ENCODE data around the gene TMEM178A. TPM values are rescaled to one million over a fixed set of nuclear protein-coding genes. Genes with fewer than 3 reads are reported as not detected.

Gene TMEM178A
- total and polyA plus RNA-seq, 2 of the 8 experiments (the other 6 are each of a cell fraction or from before 2014, with no cell fraction given), result 11.2 to 14.9 TPM

DNA sequence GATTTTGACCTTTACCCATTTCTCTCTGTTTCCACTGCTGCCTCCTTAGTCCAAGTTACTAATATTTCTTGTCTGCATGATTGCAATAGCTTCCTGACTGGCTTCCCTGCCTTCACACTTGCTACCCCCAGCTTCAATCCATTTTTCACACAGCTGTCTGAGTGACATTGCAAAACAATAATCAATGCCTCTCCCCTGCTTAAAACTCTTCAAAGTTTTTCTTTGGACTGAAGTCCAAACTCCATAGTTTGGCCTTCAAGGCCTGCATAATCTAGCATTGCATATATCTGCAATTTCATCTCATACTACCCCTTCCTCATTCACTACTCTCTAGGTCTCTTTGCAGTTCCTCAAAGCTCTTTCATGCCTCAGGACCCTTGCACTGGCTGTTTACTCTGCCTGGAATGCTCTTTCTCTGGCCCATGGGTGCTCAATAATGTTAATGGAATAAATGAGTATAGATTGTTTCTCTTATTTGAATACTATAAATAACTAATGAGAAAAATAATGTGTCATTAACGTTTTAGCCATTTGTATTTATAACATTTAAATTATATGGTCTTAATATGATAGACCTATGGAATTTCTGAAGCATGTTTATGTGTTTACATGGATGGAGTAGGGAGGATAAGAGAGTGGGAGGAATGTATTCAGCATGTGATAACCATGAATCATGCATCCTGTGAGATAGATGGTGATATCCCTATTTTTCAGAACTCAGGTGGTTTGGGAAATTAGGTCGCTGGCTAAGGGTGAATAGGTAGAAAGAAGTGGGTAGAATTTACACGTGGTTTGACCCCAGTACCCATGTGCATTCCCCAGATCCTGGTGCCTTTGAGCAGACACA is 5.7 kb upstream of the TMEM178A start:
- H2BK120ac ChIP-seq (replicated peaks; ENCODE audit: low read depth, low read length), result no peak overlapping the region
- no peaks in the 10 kb centered on the region for H4K20me1 ChIP-seq (replicated peaks in 1 of 2; ENCODE audit: control insufficient read depth in 1 of 2, insufficient read depth in 2 of 2, low read length in 2 of 2)
- WGBS, 2 experiments (ENCODE audit: extremely low coverage in 1 of 2, insufficient coverage in 1 of 2, insufficient read length in 1 of 2, insufficient replicate concordance in 2 of 2, low coverage in 1 of 2, low lambda C conversion rate in 2 of 2, missing lambda C conversion rate in 1 of 2), result 85% methylated on average over 3 of the region's 3 CpGs; no CpG with 5 or more reads in 1 of the 2 experiments
- H3K4me2 ChIP-seq (ENCODE audit: insufficient read depth in 1 of 2, low read depth in 2 of 2, low read length in 2 of 2), result no peak overlapping the region
- H2BK5ac ChIP-seq (ENCODE audit: low read depth, low read length), result no peak overlapping the region
- H3K23me2 ChIP-seq (ENCODE audit: low read depth, low read length), result no peaks in the 10 kb centered on the region
- H3K4me1 ChIP-seq (replicated peaks in 1 of 4; ENCODE audit: control insufficient read depth in 3 of 4, insufficient read depth in 4 of 4, low read length in 3 of 4), result peaks cover 0 to 7% (median 0%) of the 10 kb centered on the region in 4 experiments; a peak in 1 of 7 replicates
- no peak overlapping the region for H3K4me3 ChIP-seq (ENCODE audit: extremely low read depth in 1 of 4, insufficient read depth in 2 of 4, low read depth in 3 of 4, low read length in 4 of 4)
- H3K14ac ChIP-seq (ENCODE audit: insufficient read length), result no peak overlapping the region
- TF ChIP-seq SRF (IDR thresholded peaks at IDR 0.05; ENCODE audit: low read depth, low read length), result no peak
- no peak for TF ChIP-seq GABPA (IDR thresholded peaks at IDR 0.05; ENCODE audit: borderline replicate concordance, insufficient read depth, low read length)
- TF ChIP-seq RFX5 (IDR thresholded peaks at IDR 0.05; ENCODE audit: borderline replicate concordance, low read depth, low read length), result no peak
- TF ChIP-seq POLR2A (IDR thresholded peaks at IDR 0.05; ENCODE audit: control extremely low read depth in 1 of 2, low read depth in 2 of 2, low read length in 2 of 2), result no peak
- ChIA-PET CTCF (ENCODE audit: partially characterized antibody) (interaction anchor here (1.5 kb wide), 1 partner anchor 70 kb away, joined by 3 read pairs; no protein-coding TSS in a partner anchor), POLR2A (ENCODE audit: partially characterized antibody) (interaction anchor here (0.6 kb wide), 1 partner anchor 9 kb away, joined by 3 read pairs; no protein-coding TSS in a partner anchor)
- no peak overlapping the region for H3K4ac ChIP-seq (replicated peaks; ENCODE audit: insufficient read length, low read depth, low read length)
- H3K27ac ChIP-seq (ENCODE audit: low read depth, low read length), result no peak overlapping the region
- DNase-seq (ENCODE audit: low read depth in 1 of 2, low spot score in 2 of 2) (no peak), FAIRE-seq (no peak)
- H4K8ac ChIP-seq (ENCODE audit: extremely low read depth, insufficient read depth, low read length), result no peak overlapping the region
- no peak overlapping the region for H4K91ac ChIP-seq (replicated peaks; ENCODE audit: insufficient read length, low read length)
- H3K36me3 ChIP-seq (ENCODE audit: control insufficient read depth in 2 of 4, insufficient read depth in 4 of 4, low read length in 3 of 4), result no peaks in the 10 kb centered on the region
- H3K23ac ChIP-seq (ENCODE audit: insufficient read length), result no peak overlapping the region
- H2AK5ac ChIP-seq (ENCODE audit: low read depth, low read length), result no peak overlapping the region
- no peak overlapping the region for H3K56ac ChIP-seq (replicated peaks; ENCODE audit: insufficient read length, low read depth, low read length)
- no peak overlapping the region for H2BK15ac ChIP-seq (ENCODE audit: low read length)
- H3K9me3 ChIP-seq (ENCODE audit: insufficient read depth in 2 of 2, low read depth in 1 of 2, low read length in 1 of 2), result no peaks in the 10 kb centered on the region
- H3K27me3 ChIP-seq (replicated peaks in 1 of 4; ENCODE audit: control insufficient read depth in 3 of 4, extremely low read depth in 1 of 4, insufficient read depth in 3 of 4, low read length in 3 of 4), result peaks cover 0 to 7% (median 4%) of the 10 kb centered on the region in 4 experiments; a peak in 5 of 7 replicates
- no peak overlapping the region for H3K18ac ChIP-seq (ENCODE audit: extremely low read depth, low read length)
- H3K9ac ChIP-seq (replicated peaks in 1 of 4; ENCODE audit: extremely low read depth in 1 of 4, low read depth in 3 of 4, low read length in 3 of 4), result no peak overlapping the region
- no peak overlapping the region for H2BK12ac ChIP-seq (ENCODE audit: low read depth, low read length)
- no peak overlapping the region for H4K5ac ChIP-seq (ENCODE audit: insufficient read length, low read depth, low read length)
- no peak overlapping the region for H2AFZ ChIP-seq (ENCODE audit: low read length)
- H3K79me2 ChIP-seq (ENCODE audit: control insufficient read depth in 1 of 2, insufficient read depth in 2 of 2, low read length in 2 of 2), result no peaks in the 10 kb centered on the region
- H2BK20ac ChIP-seq (ENCODE audit: low read length), result no peak overlapping the region
- no peaks in the 10 kb centered on the region for H3K79me1 ChIP-seq (ENCODE audit: low read depth, low read length)

All from H1 (cell line).